HUES64 (cell line): Measurements from ENCODE around the gene SUSD2.

Experiments
- H3K27ac ChIP-seq: 2 replicates; pipeline ENCODE4 v1.7.0; 2013; ENCODE audit warnings: low read depth, low read length, inconsistent platforms
- H3K27me3 ChIP-seq: 2 replicates; pipeline ENCODE4 v1.6.1; 2013; ENCODE audit warnings: mild to moderate bottlenecking, low read length; ENCODE audit not compliant: insufficient read depth
- H3K36me3 ChIP-seq: 2 replicates; pipeline ENCODE4 v1.6.1; 2013; ENCODE audit warnings: mild to moderate bottlenecking, low read length; ENCODE audit not compliant: insufficient read depth
- H3K4me1 ChIP-seq: 2 replicates; pipeline ENCODE4 v1.6.1; 2013; ENCODE audit warnings: mild to moderate bottlenecking, low read length, moderate library complexity; ENCODE audit not compliant: insufficient read depth
- H3K4me3 ChIP-seq: 2 replicates; pipeline ENCODE4 v1.5.1; 2013; ENCODE audit warnings: mild to moderate bottlenecking, low read length, moderate library complexity
- H3K9ac ChIP-seq: 2 replicates; pipeline ENCODE4 v1.6.1; 2013; ENCODE audit warnings: mild to moderate bottlenecking, low read depth, low read length
- H3K9me3 ChIP-seq: 2 replicates; pipeline ENCODE4 v1.6.1; 2013; ENCODE audit warnings: low read depth, low read length; ENCODE audit not compliant: insufficient read depth
- whole genome bisulfite sequencing: fragments of 150-250, 120-280 bp; methylation state at CpG from one replicate; pipeline ENCODE4 v1.1.7; 2013; ENCODE audit warnings: missing lambda C conversion rate; 5-methylcytosine and 5-hydroxymethylcytosine counted together

The SUSD2 gene

GRCh38 chr22:24162436-24162835 lies 18.9 kb upstream of the SUSD2 start:
- 92% methylated on average over 6 of the region's 6 CpGs for whole genome bisulfite sequencing
- Histone ChIP-seq H3K27me3 (no peaks in the 10 kb centered on the region), H3K27ac (no peak overlapping the region), H3K4me1 (peaks cover 6% of the 10 kb centered on the region; the same call in 1 of the 2 replicates), H3K36me3 (peaks cover 24% of the 10 kb centered on the region), H3K9me3 (no peaks in the 10 kb centered on the region), H3K9ac (no peak overlapping the region), H3K4me3 (no peak overlapping the region)

GRCh38 chr22:24164243-24164642 lies 17.0 kb upstream of the SUSD2 start:
- peaks cover 35% of the 10 kb centered on the region for H3K36me3 ChIP-seq

GRCh38 chr22:24164940-24165339 lies 16.3 kb upstream of the SUSD2 start:
- peaks cover 35% of the 10 kb centered on the region for H3K36me3 ChIP-seq
- H3K4me1 ChIP-seq = no peaks in the 10 kb centered on the region
- 97% methylated on average over 6 of the region's 6 CpGs for WGBS
- no peak overlapping the region for H3K4me3 ChIP-seq
- no peaks in the 10 kb centered on the region for H3K27me3 ChIP-seq
- H3K9ac ChIP-seq = no peak overlapping the region
- no peaks in the 10 kb centered on the region for H3K9me3 ChIP-seq
- H3K27ac ChIP-seq = no peak overlapping the region

More at GRCh38 chr22:24164243-24164642, 17.0 kb upstream of the SUSD2 start:
- Histone ChIP-seq H3K9ac (no peak overlapping the region), H3K4me3 (no peak overlapping the region), H3K27me3 (no peaks in the 10 kb centered on the region), H3K9me3 (no peaks in the 10 kb centered on the region), H3K4me1 (no peaks in the 10 kb centered on the region), H3K27ac (no peak overlapping the region)
- 95% methylated on average over 10 of the region's 10 CpGs for WGBS

GRCh38 chr22:24165673-24166072 lies 15.6 kb upstream of the SUSD2 start:
- no peak overlapping the region for H3K4me3 ChIP-seq
- H3K4me1 ChIP-seq = no peaks in the 10 kb centered on the region
- H3K27ac ChIP-seq = no peak overlapping the region
- peaks cover 35% of the 10 kb centered on the region for H3K36me3 ChIP-seq
- no peaks in the 10 kb centered on the region for H3K9me3 ChIP-seq
- H3K9ac ChIP-seq = no peak overlapping the region
- WGBS = 92% methylated on average over 5 of the region's 5 CpGs
- no peaks in the 10 kb centered on the region for H3K27me3 ChIP-seq

- Histone ChIP-seq H3K36me3 (peaks cover 41% of the 10 kb centered on the region), H3K4me3 (no peak overlapping the region), H3K9me3 (no peaks in the 10 kb centered on the region), H3K27me3 (no peaks in the 10 kb centered on the region), H3K9ac (no peak overlapping the region), H3K27ac (no peak overlapping the region), H3K4me1 (no peaks in the 10 kb centered on the region)
- WGBS = 97% methylated on average over 20 of the region's 20 CpGs
Observed at GRCh38 chr22:24166811-24167210, 14.5 kb upstream of the SUSD2 start.

- Histone ChIP-seq H3K36me3 (peaks cover 48% of the 10 kb centered on the region), H3K27me3 (no peaks in the 10 kb centered on the region), H3K9me3 (no peaks in the 10 kb centered on the region), H3K9ac (no peak overlapping the region), H3K4me1 (no peaks in the 10 kb centered on the region), H3K4me3 (no peak overlapping the region), H3K27ac (no peak overlapping the region)
- WGBS = 93% methylated on average over 12 of the region's 12 CpGs
Observed at GRCh38 chr22:24169439-24170058, 11.7 kb upstream of the SUSD2 start.

GRCh38 chr22:24170188-24170587 lies 11.1 kb upstream of the SUSD2 start:
- H3K4me3 ChIP-seq = no peak overlapping the region
- peaks cover 42% of the 10 kb centered on the region for H3K36me3 ChIP-seq
- H3K4me1 ChIP-seq = no peaks in the 10 kb centered on the region
- WGBS = 93% methylated on average over 12 of the region's 12 CpGs
- H3K27me3 ChIP-seq = no peaks in the 10 kb centered on the region
- H3K9me3 ChIP-seq = no peaks in the 10 kb centered on the region
- no peak overlapping the region for H3K27ac ChIP-seq
- no peak overlapping the region for H3K9ac ChIP-seq

- H3K9me3 ChIP-seq = no peaks in the 10 kb centered on the region
- no peaks in the 10 kb centered on the region for H3K4me1 ChIP-seq
- H3K4me3 ChIP-seq = no peak overlapping the region
- H3K27ac ChIP-seq = no peak overlapping the region
- H3K27me3 ChIP-seq = no peaks in the 10 kb centered on the region
- 84% methylated on average over 5 of the region's 5 CpGs for WGBS
- no peak overlapping the region for H3K9ac ChIP-seq
- H3K36me3 ChIP-seq = peaks cover 38% of the 10 kb centered on the region
Observed at GRCh38 chr22:24170632-24171031, 10.7 kb upstream of the SUSD2 start.

GRCh38 chr22:24171822-24172221 lies 9.5 kb upstream of the SUSD2 start:
- Histone ChIP-seq H3K4me1 (no peaks in the 10 kb centered on the region), H3K36me3 (peaks cover 35% of the 10 kb centered on the region)
- WGBS = 90% methylated on average over 8 of the region's 12 CpGs

GRCh38 chr22:24175160-24175808 lies 6.0 kb upstream of the SUSD2 start:
- no peak overlapping the region for H3K27ac ChIP-seq
- no peaks in the 10 kb centered on the region for H3K9me3 ChIP-seq
- WGBS = 60% methylated on average over 11 of the region's 11 CpGs
- H3K4me1 ChIP-seq = no peaks in the 10 kb centered on the region
- no peaks in the 10 kb centered on the region for H3K27me3 ChIP-seq
- no peak overlapping the region for H3K4me3 ChIP-seq
- H3K36me3 ChIP-seq = peaks cover 22% of the 10 kb centered on the region
- no peak overlapping the region for H3K9ac ChIP-seq

More at GRCh38 chr22:24171822-24172221, 9.5 kb upstream of the SUSD2 start:
- Histone ChIP-seq H3K27ac (no peak overlapping the region), H3K27me3 (no peaks in the 10 kb centered on the region), H3K9me3 (no peaks in the 10 kb centered on the region), H3K9ac (no peak overlapping the region), H3K4me3 (no peak overlapping the region)

GRCh38 chr22:24176040-24176439 lies 5.2 kb upstream of the SUSD2 start:
- Histone ChIP-seq H3K9ac (no peak overlapping the region), H3K27ac (no peak overlapping the region), H3K36me3 (peaks cover 22% of the 10 kb centered on the region), H3K4me3 (no peak overlapping the region), H3K4me1 (no peaks in the 10 kb centered on the region), H3K27me3 (no peaks in the 10 kb centered on the region), H3K9me3 (no peaks in the 10 kb centered on the region)
- WGBS = 94% methylated on average over 11 of the region's 11 CpGs
